A549 (cell line): Measurements from ENCODE around the gene PLCB4. TPM values are rescaled to one million over a fixed set of nuclear protein-coding genes. Genes with fewer than 3 reads are reported as not detected.

Experiments used
- ATOH8 ChIP-seq: fragments of 250-450 bp; sonication (Bioruptor Pico); IDR thresholded peaks from 2 replicates; pipeline ENCODE4 v1.5.0; 2020; ENCODE audit warnings: low read depth, mild to moderate bottlenecking, moderate library complexity
- BCL3 ChIP-seq: fragments of >200 bp; sonication (Bioruptor Twin); formaldehyde crosslinking; IDR thresholded peaks from 3 replicates; pipeline ENCODE4 v1.6.1; 2016
- CEBPB ChIP-seq, 2 experiments: fragments of >200 bp in 1 of 2; sonication (Bioruptor Twin) in 1 of 2; formaldehyde crosslinking in 1 of 2; IDR thresholded peaks; 2 replicates each; pipeline ENCODE4 v1.6.1; 2012 to 2016
- CTCF ChIP-seq: fragments of >200 bp; sonication (Bioruptor Twin); formaldehyde crosslinking; IDR thresholded peaks from 3 replicates; pipeline ENCODE4 v1.5.1; 2016
- E2F6 ChIP-seq: IDR thresholded peaks from 2 replicates; pipeline ENCODE4 v1.6.1; 2012; ENCODE audit warnings: low read depth, borderline replicate concordance
- EHMT2 ChIP-seq: fragments of 200-600 bp; sonication (generic); IDR thresholded peaks from 2 replicates; pipeline ENCODE4 v1.6.1; 2016; ENCODE audit warnings: antibody characterized with exemption, low read depth, mild to moderate bottlenecking, moderate library complexity
- ESRRA ChIP-seq: fragments of 150-350 bp; IDR thresholded peaks from 2 replicates; pipeline ENCODE4 v1.6.1; 2014; ENCODE audit warnings: mild to moderate bottlenecking, low read length, borderline replicate concordance
- FOSL2 ChIP-seq, 2 experiments: fragments of 450-650 bp in 1 of 2; fragments of >200 bp in 1 of 2; sonication (Bioruptor Twin) in 1 of 2; formaldehyde crosslinking; IDR thresholded peaks; 2 replicates each; pipeline versions ENCODE4 v1.5.0 to v1.6.1; 2016 to 2020; ENCODE audit warnings: mild to moderate bottlenecking in 1 of 2, moderate library complexity in 1 of 2
- FOXS1 ChIP-seq: fragments of 250-450 bp; sonication (Bioruptor Pico); IDR thresholded peaks from 2 replicates; pipeline ENCODE4 v1.5.0; 2020; ENCODE audit warnings: mild to moderate bottlenecking, moderate library complexity
- GATA3 ChIP-seq: IDR thresholded peaks from 2 replicates; pipeline ENCODE4 v1.6.1; 2012; ENCODE audit warnings: borderline replicate concordance
- HDAC2 ChIP-seq: fragments of 200-600 bp; sonication (generic); IDR thresholded peaks from 2 replicates; pipeline ENCODE4 v1.6.1; 2016
- HEYL ChIP-seq: fragments of 250-450 bp; sonication (Bioruptor Pico); IDR thresholded peaks from 2 replicates; pipeline ENCODE4 v1.8.0; 2021; ENCODE audit warnings: mild to moderate bottlenecking, moderate library complexity
- HMGXB4 ChIP-seq: fragments of 250-450 bp; sonication (Bioruptor Pico); IDR thresholded peaks from 2 replicates; pipeline ENCODE4 v1.5.0; 2021; ENCODE audit warnings: mild to moderate bottlenecking, moderate library complexity, borderline replicate concordance
- JUN ChIP-seq, 2 experiments: fragments of >200 bp; sonication (Bioruptor Twin); formaldehyde crosslinking; IDR thresholded peaks; 2 replicates in 1 of 2; 3 replicates in 1 of 2; pipeline ENCODE4 v1.6.1; 2016 to 2017
- JUNB ChIP-seq: fragments of >200 bp; sonication (Bioruptor Twin); formaldehyde crosslinking; IDR thresholded peaks from 2 replicates; pipeline ENCODE4 v1.6.1; 2016
- KDM1A ChIP-seq: fragments of 200-600 bp; sonication (generic); IDR thresholded peaks from 2 replicates; pipeline ENCODE4 v1.6.1; 2016; ENCODE audit warnings: low read depth, mild to moderate bottlenecking
- MAZ ChIP-seq: fragments of 150-350 bp; IDR thresholded peaks from 2 replicates; pipeline ENCODE4 v1.6.1; 2014; ENCODE audit warnings: antibody characterized with exemption, low read depth, low read length, borderline replicate concordance
- MYC ChIP-seq: IDR thresholded peaks from 2 replicates; pipeline ENCODE4 v1.6.1; 2012; ENCODE audit warnings: mild to moderate bottlenecking, inconsistent platforms, low read length, improper control_type of control experiment, borderline replicate concordance
- NFE2L2 ChIP-seq: fragments of 150-350 bp; conservative IDR thresholded peaks from 2 replicates; pipeline ENCODE4 v1.6.1; 2014; ENCODE audit warnings: low read length
- NPAS2 ChIP-seq: fragments of 250-450 bp; sonication (Bioruptor Pico); IDR thresholded peaks from 2 replicates; pipeline ENCODE4 v1.8.0; 2022; ENCODE audit warnings: mild to moderate bottlenecking, moderate library complexity, borderline replicate concordance
- NR3C1 ChIP-seq: fragments of >200 bp; sonication (Bioruptor Twin); formaldehyde crosslinking; IDR thresholded peaks from 3 replicates; pipeline ENCODE4 v1.6.1; 2017
- POLR2A ChIP-seq: IDR thresholded peaks from 2 replicates; pipeline ENCODE4 v1.6.1; 2012; ENCODE audit warnings: mild to moderate bottlenecking, low read length
- POLR2AphosphoS2 ChIP-seq: conservative IDR thresholded peaks from 2 replicates; pipeline ENCODE4 v1.6.1; 2012; ENCODE audit warnings: low read length, improper control_type of control experiment, inconsistent platforms
- RAD21 ChIP-seq, 2 experiments: fragments of >200 bp in 1 of 2; sonication (Bioruptor Twin) in 1 of 2; formaldehyde crosslinking in 1 of 2; IDR thresholded peaks in 1 of 2; conservative IDR thresholded peaks in 1 of 2; 2 replicates in 1 of 2; 3 replicates in 1 of 2; pipeline ENCODE4 v1.6.1; 2012 to 2018; ENCODE audit warnings: inconsistent platforms in 1 of 2
- RFX5 ChIP-seq: fragments of 450-650 bp; IDR thresholded peaks from 2 replicates; pipeline ENCODE4 v1.7.1; 2014; ENCODE audit warnings: antibody characterized with exemption, mild to moderate bottlenecking, moderate library complexity
- SMC3 ChIP-seq: fragments of >200 bp; sonication (Bioruptor Twin); formaldehyde crosslinking; IDR thresholded peaks from 3 replicates; pipeline ENCODE4 v1.6.1; 2018; ENCODE audit warnings: inconsistent platforms
- SREBF2 ChIP-seq: fragments of 450-650 bp; IDR thresholded peaks from 2 replicates; pipeline ENCODE4 v1.6.1; 2014; ENCODE audit warnings: mild to moderate bottlenecking, moderate library complexity
- TP53 ChIP-seq: fragments of 250-450 bp; sonication (Bioruptor Pico); IDR thresholded peaks from 2 replicates; pipeline ENCODE4 v1.5.0; 2021; ENCODE audit warnings: mild to moderate bottlenecking, moderate library complexity
- ZNF302 ChIP-seq: fragments of 250-450 bp; sonication (Bioruptor Pico); IDR thresholded peaks from 2 replicates; pipeline ENCODE4 v1.9.0; 2021; ENCODE audit warnings: inconsistent platforms, mild to moderate bottlenecking, moderate library complexity
- polyA plus RNA-seq, 4 experiments: library from polyadenylated mRNA; depleted of rRNA in 3 of 4; stranded (reverse); fragments of >200 nt; fragmentation: RNase III in 1 of 4; extraction: RNeasy Plus Mini Kit Qiagen cat#74134 plus additional on column Dnase treatment in 1 of 4; gene quantifications; 2 replicates in 3 of 4; 3 replicates in 1 of 4; pipeline ENCODE4 v1.2.3, GENCODE V29; 2011 to 2017

Gene PLCB4
- polyA plus RNA-seq, 2 of the 4 experiments (the other 2 are of a cell fraction), result 17.1 to 32.1 TPM

GRCh38 chr20:9200620-9201019 lies 131.7 kb downstream of the PLCB4 start (continued):
- TF ChIP-seq CTCF (no peak), HMGXB4 (CRISPR knock-in tag) (no peak), ZNF302 (CRISPR knock-in tag) (no peak), FOXS1 (peak; percentile 45; the same call in 1 of the 2 replicates), RFX5 (no peak), JUN (IDR thresholded peaks at IDR 0.05) (peak; percentile 48 to 73; a peak in 3 of 5 replicates), KDM1A (no peak), JUNB (peak; percentile 87), EHMT2 (no peak), TP53 (CRISPR knock-in tag) (no peak), NR3C1 (no peak), POLR2AphosphoS2 (no peak), SREBF2 (no peak), MYC (no peak), FOSL2 (IDR thresholded peaks at IDR 0.05) (peak; percentile 79), FOSL2 (CRISPR knock-in tag; IDR thresholded peaks at IDR 0.05) (peak; percentile 89), POLR2A (no peak), NPAS2 (no peak), ATOH8 (CRISPR knock-in tag) (no peak), NFE2L2 (no peak), RAD21 (conservative IDR thresholded peaks at IDR 0.05 in 1 of 2, IDR thresholded peaks at IDR 0.05 in 1 of 2) (peak; percentile 41 to 49; a peak in 4 of 5 replicates), SMC3 (peak; percentile 38; the same call in 1 of the 3 replicates), ESRRA (no peak), MAZ (no peak), HDAC2 (no peak), E2F6 (no peak), HEYL (CRISPR knock-in tag) (no peak), GATA3 (peak; percentile 96), CEBPB (IDR thresholded peaks at IDR 0.05) (peak in 1 of 2 experiments; percentile 76; a peak in 1 of 4 replicates), BCL3 (0 out of 3 replicates have a peak, but pooled peaks have one; percentile 36)
- TF ChIP-seq, all 56 proteins: peak for 15
